ENCODE measurements around the gene HNRNPA1. TPM values are rescaled to one million over a fixed set of nuclear protein-coding genes. Genes with fewer than 3 reads are reported as not detected.

HNRNPA1 gene
- total and polyA plus RNA-seq, 2 of the 4 experiments (the other 2 are of a cell fraction) = 747 to 1,409 TPM

Small RNA genes within 50 kb of the gene (microRNA-seq; reads per million reads assigned to microRNA genes)
- not detected for gene RN7SL390P (ENCODE audit: insufficient read depth, insufficient read length)
- gene RNU6-950P (ENCODE audit: insufficient read depth, insufficient read length) = not detected

Small RNA genes within 50 kb of the gene (small RNA-seq; reads per million reads assigned to genes)
- gene RN7SL390P (0 reads per million in 5 experiments), gene RNU6-950P (0 to 0.60 (median 0) reads per million in 5 experiments)

Other genes starting within 250 kb of the HNRNPA1 start
- gene HOXC5, start 247.7 kb upstream of the HNRNPA1 start, total RNA-seq (2012; rRNA removed) = not detected in 2 replicates
- gene HOXC5, start 247.7 kb upstream of the HNRNPA1 start, polyA plus RNA-seq (2012; rRNA removed) = not detected in 2 replicates
- under 0.01 TPM in 1 of 2 replicates, not detected in the other for gene HOXC4, start 226.9 kb upstream of the HNRNPA1 start, total RNA-seq (2012; rRNA removed)
- 0.23 and 0.26 TPM in 2 replicates for gene HOXC4, start 226.9 kb upstream of the HNRNPA1 start, polyA plus RNA-seq (2012; rRNA removed)
- gene SMUG1, start 91.7 kb upstream of the HNRNPA1 start, total RNA-seq (2012; rRNA removed) = 25.8 and 45.2 TPM in 2 replicates
- 36.3 and 37.3 TPM in 2 replicates for gene SMUG1, start 91.7 kb upstream of the HNRNPA1 start, polyA plus RNA-seq (2012; rRNA removed)
- 40.9 and 66.9 TPM in 2 replicates for gene CBX5, start 604 bp upstream of the HNRNPA1 start, total RNA-seq (2012; rRNA removed)
- gene CBX5, start 604 bp upstream of the HNRNPA1 start, polyA plus RNA-seq (2012; rRNA removed) = 15.3 and 18.0 TPM in 2 replicates
- gene NFE2, start 20.3 kb downstream of the HNRNPA1 start, total RNA-seq (2012; rRNA removed) = 0.18 and 0.28 TPM in 2 replicates
- gene NFE2, start 20.3 kb downstream of the HNRNPA1 start, polyA plus RNA-seq (2012; rRNA removed) = 0.17 and 0.32 TPM in 2 replicates
- gene COPZ1, start 44.4 kb downstream of the HNRNPA1 start, total RNA-seq (2012; rRNA removed) = 262 and 382 TPM in 2 replicates
- gene COPZ1, start 44.4 kb downstream of the HNRNPA1 start, polyA plus RNA-seq (2012; rRNA removed) = 157 and 187 TPM in 2 replicates
- not detected in 2 replicates for gene GPR84, start 83.8 kb downstream of the HNRNPA1 start, total RNA-seq (2012; rRNA removed)
- not detected in 2 replicates for gene GPR84, start 83.8 kb downstream of the HNRNPA1 start, polyA plus RNA-seq (2012; rRNA removed)
- gene ZNF385A, start 104.0 kb downstream of the HNRNPA1 start, total RNA-seq (2012; rRNA removed) = 0.28 and 0.36 TPM in 2 replicates
- gene ZNF385A, start 104.0 kb downstream of the HNRNPA1 start, polyA plus RNA-seq (2012; rRNA removed) = 2.5 and 2.9 TPM in 2 replicates
- gene ITGA5, start 138.5 kb downstream of the HNRNPA1 start, total RNA-seq (2012; rRNA removed) = 144 and 159 TPM in 2 replicates
- gene ITGA5, start 138.5 kb downstream of the HNRNPA1 start, polyA plus RNA-seq (2012; rRNA removed) = 254 and 259 TPM in 2 replicates
- gene GTSF1, start 192.9 kb downstream of the HNRNPA1 start, total RNA-seq (2012; rRNA removed) = not detected in 2 replicates
- not detected in 2 replicates for gene GTSF1, start 192.9 kb downstream of the HNRNPA1 start, polyA plus RNA-seq (2012; rRNA removed)
- not detected in 2 replicates for gene NCKAP1L, start 217.0 kb downstream of the HNRNPA1 start, total RNA-seq (2012; rRNA removed)
- not detected in 2 replicates for gene NCKAP1L, start 217.0 kb downstream of the HNRNPA1 start, polyA plus RNA-seq (2012; rRNA removed)

All from IMR-90 (cell line).